KG1 (cell line): ENCODE results near the gene EPB41.
"Not testable (repeated sequence)": the region's sequence is repeated elsewhere in the genome, so short reads cannot be mapped to it uniquely, and the experiment has no call there.

ENCODE experiments used
- DNase-seq: peaks from one replicate; lab custom pipeline; 2025; lab: John Stamatoyannopoulos, UW

The EPB41 gene

GRCh38 chr1:28914228-28915030, at the start of gene EPB41:
Gene EPB41, plus strand, starts transcription at chr1:28914569. Its CDS starts 72,869 bp downstream, at chr1:28987438.
- peak; percentile 69 for DNase-seq

GRCh38 chr1:28864695-28865094, 49.7 kb upstream of the EPB41 start:
- no peak for DNase-seq

- DNase-seq: no peak
These were observed 48.2 kb upstream of the EPB41 start for GRCh38 chr1:28865997-28866650.

GRCh38 chr1:28867850-28868249, 46.5 kb upstream of the EPB41 start:
- no peak for DNase-seq

- DNase-seq: no peak
These were observed 44.4 kb upstream of the EPB41 start for GRCh38 chr1:28869952-28870351.

GRCh38 chr1:28871631-28872401, 42.6 kb upstream of the EPB41 start:
- no peak for DNase-seq

- not testable (repeated sequence) for DNase-seq
These were observed 39.2 kb upstream of the EPB41 start for GRCh38 chr1:28875134-28875533.

- DNase-seq: peak; percentile 65
These were observed 37.1 kb upstream of the EPB41 start for GRCh38 chr1:28877132-28877781.

GRCh38 chr1:28878796-28879195, 35.6 kb upstream of the EPB41 start:
- no peak for DNase-seq

- peak; percentile 34 for DNase-seq
These were observed 32.2 kb upstream of the EPB41 start for GRCh38 chr1:28882009-28882628.

GRCh38 chr1:28883242-28883616, 31.1 kb upstream of the EPB41 start:
- no peak for DNase-seq

GRCh38 chr1:28885472-28885877, 28.9 kb upstream of the EPB41 start:
- no peak for DNase-seq

- DNase-seq: no peak
These were observed 28.2 kb upstream of the EPB41 start for GRCh38 chr1:28885977-28886730.

- peak; percentile 66 for DNase-seq
These were observed 27.5 kb upstream of the EPB41 start for GRCh38 chr1:28886731-28887418.

GRCh38 chr1:28887419-28887834, 26.9 kb upstream of the EPB41 start:
- no peak for DNase-seq

GRCh38 chr1:28887835-28888682, 26.3 kb upstream of the EPB41 start:
- no peak for DNase-seq

- DNase-seq: no peak
These were observed 25.5 kb upstream of the EPB41 start for GRCh38 chr1:28888915-28889314.

- no peak for DNase-seq
These were observed 25.0 kb upstream of the EPB41 start for GRCh38 chr1:28889357-28889756.

- no peak for DNase-seq
These were observed 23.9 kb upstream of the EPB41 start for GRCh38 chr1:28890435-28890834.
